HCT116 (cell line): ENCODE measurements around the gene APBA2. TPM values are rescaled to one million over a fixed set of nuclear protein-coding genes. Genes with fewer than 3 reads are reported as not detected.

Experiments
- ATAC-seq: fragments of 200-7000 bp; cut with Tn5 transposase; 2 replicates; pipeline ENCODE4 v1.9.1; 2020; ENCODE audit warnings: mild to moderate bottlenecking, moderate library complexity
- BruUV-seq: library from RNA; stranded (reverse); fragments of 400-500 nt; replicated peaks from 2 replicates; lab custom pipeline; 2021; lab: Mats Ljungman, UMichigan
- CTCF ChIA-PET: fragments of 300-600 bp; sonication (Branson Sonifier 250); formaldehyde crosslinking; loops from one replicate; lab custom pipeline; 2021; ENCODE audit warnings: antibody characterized with exemption; lab: Charles Lee
- POLR2A ChIA-PET: fragments of 300-600, 350-600 bp; sonication (Branson Sonifier 250); formaldehyde crosslinking; loops from one replicate; lab custom pipeline; 2021; ENCODE audit warnings: antibody characterized with exemption; lab: Charles Lee
- RAD21 ChIA-PET, 2 experiments: fragments of 300-600 bp; sonication (Branson Sonifier 250); formaldehyde crosslinking; loops; one replicate each; lab custom pipeline; 2023; ENCODE audit warnings: low total read pairs in 2 of 2; ENCODE audit not compliant: uncharacterized antibody in 2 of 2, unreplicated experiment in 2 of 2, low non-redundant PET in 1 of 2; lab: Charles Lee
- DNase-seq: peaks from one replicate; pipeline ENCODE4 v3.0.0-alpha.2; 2010; ENCODE audit warnings: low read depth, low spot score
- H2AFZ ChIP-seq: fragments of 200-600 bp; shearing (Covaris generic), sonication (generic); 2 replicates; pipeline ENCODE4 v1.6.1; 2017; ENCODE audit warnings: low read depth, mixed run types, mixed read lengths, antibody characterized with exemption, low read length; ENCODE audit not compliant: poor library complexity, severe bottlenecking
- H3K27ac ChIP-seq: 2 replicates; pipeline ENCODE4 v1.5.1; 2012; ENCODE audit warnings: low read depth, low read length
- H3K27me3 ChIP-seq: fragments of 200-600 bp; sonication (generic); 2 replicates; pipeline ENCODE4 v1.6.1; 2016; ENCODE audit warnings: mixed run types, low read length, mixed read lengths; ENCODE audit not compliant: insufficient read depth
- H3K36me3 ChIP-seq, 2 experiments: fragments of 200-500 bp in 1 of 2; fragments of 200-600 bp in 1 of 2; sonication (Bioruptor generic) in 1 of 2; sonication (generic) in 1 of 2; 2 replicates each; pipeline versions ENCODE4 v1.5.1 to v1.6.1; 2014 to 2016; ENCODE audit warnings: low read length in 2 of 2, inconsistent platforms in 1 of 2, mixed read lengths in 1 of 2, mixed run types in 1 of 2; ENCODE audit not compliant: insufficient read depth in 2 of 2, control insufficient read depth in 1 of 2
- H3K4me1 ChIP-seq, 2 experiments: fragments of 200-600 bp in 1 of 2; sonication (generic) in 1 of 2; 2 replicates each; pipeline versions ENCODE4 v1.5.1 to v1.6.1; 2012 to 2017; ENCODE audit warnings: low read length in 2 of 2, inconsistent platforms in 1 of 2, mild to moderate bottlenecking in 1 of 2, mixed read lengths in 1 of 2, mixed run types in 1 of 2, moderate library complexity in 1 of 2; ENCODE audit not compliant: insufficient read depth in 2 of 2, control insufficient read depth in 1 of 2
- H3K4me2 ChIP-seq: fragments of 200-600 bp; sonication (generic); 2 replicates; pipeline ENCODE4 v1.6.1; 2017; ENCODE audit warnings: mixed run types, low read length, mixed read lengths
- H3K4me3 ChIP-seq, 2 experiments: fragments of 200-600 bp in 1 of 2; sonication (generic) in 1 of 2; replicated peaks in 1 of 2; 2 replicates each; pipeline ENCODE4 v1.5.1; 2011 to 2016; ENCODE audit warnings: low read length in 2 of 2, control low read depth in 1 of 2, low read depth in 1 of 2, mild to moderate bottlenecking in 1 of 2, mixed read lengths in 1 of 2, mixed run types in 1 of 2
- H3K79me2 ChIP-seq: fragments of 200-600 bp; sonication (generic); 2 replicates; pipeline ENCODE4 v1.6.1; 2017; ENCODE audit warnings: mild to moderate bottlenecking, mixed run types, low read length, moderate library complexity, mixed read lengths; ENCODE audit not compliant: insufficient read depth
- H3K9ac ChIP-seq: fragments of 200-600 bp; sonication (generic); 2 replicates; pipeline ENCODE4 v1.6.1; 2016; ENCODE audit warnings: low read length, mixed read lengths
- H3K9me2 ChIP-seq: fragments of 200-600 bp; sonication (generic), shearing (Covaris generic); 2 replicates; pipeline ENCODE4 v1.6.1; 2017; ENCODE audit warnings: mixed run types, mild to moderate bottlenecking, moderate library complexity; ENCODE audit not compliant: insufficient read depth
- H3K9me3 ChIP-seq, 2 experiments: fragments of 200-500 bp in 1 of 2; fragments of 200-600 bp in 1 of 2; sonication (Bioruptor generic) in 1 of 2; sonication (generic) in 1 of 2; 2 replicates each; pipeline ENCODE4 v1.6.1; 2014 to 2017; ENCODE audit warnings: low read length in 2 of 2, mixed read lengths in 2 of 2, inconsistent platforms in 1 of 2, low read depth in 1 of 2, mild to moderate bottlenecking in 1 of 2, mixed run types in 1 of 2, moderate library complexity in 1 of 2; ENCODE audit not compliant: control insufficient read depth in 1 of 2, insufficient read depth in 1 of 2
- H4K20me1 ChIP-seq: fragments of 200-600 bp; sonication (generic), shearing (Covaris generic); 2 replicates; pipeline ENCODE4 v1.6.1; 2017; ENCODE audit warnings: mixed run types, mild to moderate bottlenecking, moderate library complexity; ENCODE audit not compliant: insufficient read depth
- ATF3 ChIP-seq: IDR thresholded peaks from 2 replicates; pipeline ENCODE4 v1.6.1; 2012
- CEBPB ChIP-seq: IDR thresholded peaks from 2 replicates; pipeline ENCODE4 v1.6.1; 2012; ENCODE audit warnings: low read depth
- EGR1 ChIP-seq: IDR thresholded peaks from 2 replicates; pipeline ENCODE4 v1.6.1; 2012; ENCODE audit warnings: low read depth
- EZH2 ChIP-seq: fragments of 200-600 bp; sonication (generic); IDR thresholded peaks from 2 replicates; pipeline ENCODE4 v1.6.1; 2017; ENCODE audit warnings: antibody characterized with exemption, mixed run types
- JUND ChIP-seq: IDR thresholded peaks from 2 replicates; pipeline ENCODE4 v1.6.1; 2012
- POLR2AphosphoS5 ChIP-seq: IDR thresholded peaks from 2 replicates; pipeline ENCODE4 v1.6.1; 2011; ENCODE audit warnings: mild to moderate bottlenecking, low read depth, low read length, moderate library complexity
- RAD21 ChIP-seq: IDR thresholded peaks from 2 replicates; pipeline ENCODE4 v1.6.1; 2012; ENCODE audit warnings: low read depth, mild to moderate bottlenecking
- REST ChIP-seq: IDR thresholded peaks from 2 replicates; pipeline ENCODE4 v1.6.1; 2012; ENCODE audit warnings: low read depth
- SP1 ChIP-seq: IDR thresholded peaks from 2 replicates; pipeline ENCODE4 v1.6.1; 2012; ENCODE audit warnings: low read depth
- TCF7L2 ChIP-seq: IDR thresholded peaks from 2 replicates; pipeline ENCODE4 v1.7.0; 2011; ENCODE audit warnings: borderline replicate concordance, inconsistent platforms; ENCODE audit not compliant: insufficient read depth, insufficient read length; ENCODE audit errors: extremely low read depth
- ZBTB33 ChIP-seq: IDR thresholded peaks from 2 replicates; pipeline ENCODE4 v1.6.1; 2011; ENCODE audit warnings: mild to moderate bottlenecking, low read length, moderate library complexity; ENCODE audit not compliant: insufficient replicate concordance; ENCODE audit errors: extremely low read depth
- ZFX ChIP-seq: fragments of 450-650 bp; IDR thresholded peaks from 2 replicates; pipeline ENCODE4 v1.6.1; 2017
- intact Hi-C: fragments of 100-400 bp; cut with micrococcal nuclease; formaldehyde crosslinking; loops from 2 replicates; pipeline ENCODE4 v1.10.0; 2022
- total RNA-seq: library from RNA; stranded (reverse); gene quantifications from one replicate; pipeline ENCODE4 v1.2.1, GENCODE V29; 2021; ENCODE audit not compliant: unreplicated experiment

APBA2 gene
- total RNA-seq, 1 experiment from 2014 or later = 0.47 TPM

- ATAC-seq = no peak
Measured at GRCh38 chr15:28957606-28958498, 72.1 kb downstream of the APBA2 start.

More at GRCh38 chr15:28957606-28958498, 72.1 kb downstream of the APBA2 start:
- Histone ChIP-seq H3K79me2 (no peaks in the 10 kb centered on the region), H2AFZ (no peak overlapping the region), H3K4me1 (peaks cover 6 to 22% of the 10 kb centered on the region in 2 experiments), H3K4me2 (no peak overlapping the region), H3K27me3 (peaks cover 3% of the 10 kb centered on the region; the same call in 1 of the 2 replicates), H3K27ac (no peak overlapping the region), H3K4me3 (no peak overlapping the region), H3K9me2 (no peaks in the 10 kb centered on the region), H3K9ac (no peak overlapping the region), H3K36me3 (no peaks in the 10 kb centered on the region), H3K9me3 (no peaks in the 10 kb centered on the region), H4K20me1 (no peaks in the 10 kb centered on the region)
- ChIA-PET CTCF (no interaction called here), POLR2A (no interaction called here), RAD21 (no interaction called here)
- intact Hi-C loops = no loop called here
- no TSS peak for BruUV-seq
- no peak for DNase-seq
- no peak for TF ChIP-seq RAD21
- no peak for TF ChIP-seq ZBTB33
- no peak for TF ChIP-seq ATF3
- no peak for TF ChIP-seq CEBPB
- no peak for TF ChIP-seq ZFX
- no peak for TF ChIP-seq TCF7L2
- no peak for TF ChIP-seq REST
- TF ChIP-seq EGR1 = no peak
- TF ChIP-seq EZH2 = no peak
- TF ChIP-seq POLR2AphosphoS5 = no peak
- no peak for TF ChIP-seq SP1
- TF ChIP-seq JUND = no peak
